Prostate gland (tissue), 2 donors: ENCODE results near the gene FCHO1.
"Not testable (repeated sequence)": the region's sequence is repeated elsewhere in the genome, so short reads cannot be mapped to it uniquely, and the experiment has no call there.

Experiments
- CTCF ChIP-seq, 4 experiments: fragments of 200-600 bp in 2 of 4; fragments of 450-650 bp in 2 of 4; sonication (generic) in 2 of 4; IDR thresholded peaks; 1 replicate in 3 of 4; 2 replicates in 1 of 4; pipeline ENCODE4 v1.5.1; 2016 to 2019; ENCODE audit warnings: antibody characterized with exemption in 4 of 4, mild to moderate bottlenecking in 2 of 4, moderate library complexity in 2 of 4
- POLR2A ChIP-seq: fragments of 450-650 bp; IDR thresholded peaks from one replicate; pipeline ENCODE4 v1.6.1; 2016; ENCODE audit warnings: antibody characterized with exemption, mild to moderate bottlenecking

DNA sequence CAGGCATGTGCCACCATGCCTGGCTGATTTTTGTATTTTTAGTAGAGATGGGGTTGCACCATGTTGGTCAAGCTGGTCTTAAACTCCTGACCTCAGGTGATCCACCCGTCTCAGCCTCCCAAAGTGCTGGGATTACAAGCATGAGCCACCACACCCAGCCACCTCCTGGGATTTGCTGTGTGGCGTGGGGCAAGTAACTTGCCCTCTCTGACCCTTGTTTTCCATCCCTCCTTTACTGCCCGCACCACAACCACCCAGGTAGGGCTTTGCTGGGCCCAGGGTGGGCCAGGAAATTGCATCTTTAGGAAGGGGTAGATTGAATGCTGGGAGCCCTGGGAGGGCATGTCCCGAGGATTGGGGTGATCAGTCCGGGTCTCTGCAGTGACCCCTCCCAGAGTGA, 32.4 kb downstream of the FCHO1 start:
- TF ChIP-seq POLR2A; CTCF (IDR thresholded peaks at IDR 0.05): not testable (repeated sequence)
